ENCODE results near the gene UST.

The UST gene

GRCh38 chr6:148803979-148804378 lies 57.1 kb downstream of the UST start:
- DNase-seq (ENCODE audit: low read depth): no peak

DNA sequence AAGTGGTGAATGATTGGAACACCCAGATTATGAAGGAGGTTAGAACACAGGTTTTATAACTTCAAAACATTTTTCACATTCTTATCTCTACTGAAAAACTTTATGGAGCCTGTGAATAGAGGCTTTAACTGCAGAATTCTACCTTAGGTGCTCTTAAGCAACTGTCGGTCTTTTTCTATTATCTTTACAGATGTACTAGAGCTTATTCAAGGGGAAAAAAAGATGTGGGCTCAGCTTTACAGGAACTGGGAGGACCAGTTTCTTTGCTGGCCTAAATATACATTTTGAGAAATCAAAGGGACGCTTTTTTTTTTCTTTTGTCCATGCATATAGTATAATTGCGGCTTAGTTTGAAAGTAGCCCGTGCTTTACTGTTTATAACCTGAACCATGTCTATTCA lies 58.9 kb downstream of the UST start:
- DNase-seq (ENCODE audit: low read depth): no peak

- DNase-seq (ENCODE audit: low read depth): no peak
Measured at GRCh38 chr6:148807784-148808183, 61.0 kb downstream of the UST start.

GRCh38 chr6:148808786-148809304 lies 62.0 kb downstream of the UST start:
- no peak for DNase-seq (ENCODE audit: low read depth)

DNA sequence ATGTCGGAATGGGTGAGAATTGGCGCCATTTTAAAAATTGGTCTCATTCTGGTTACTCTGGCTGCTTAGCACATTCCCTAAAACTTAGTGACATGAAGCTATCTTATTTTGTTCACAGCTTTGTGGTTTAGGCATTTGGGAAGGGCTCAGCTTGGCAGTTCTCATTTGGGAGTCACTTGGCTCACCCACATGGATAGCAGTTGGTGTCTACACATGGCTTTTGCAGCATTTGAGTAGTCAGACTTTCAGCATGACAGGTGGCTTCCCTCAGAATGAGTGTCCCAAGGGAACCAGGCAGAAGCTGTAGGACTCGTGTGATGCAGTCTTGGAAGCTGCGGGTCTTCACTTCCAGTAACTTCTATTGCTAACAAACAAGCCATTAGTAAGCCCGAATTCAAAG lies 64.6 kb downstream of the UST start:
- no peak for DNase-seq (ENCODE audit: low read depth)

GRCh38 chr6:148814082-148814790 lies 67.4 kb downstream of the UST start:
- DNase-seq (ENCODE audit: low read depth): no peak

DNA sequence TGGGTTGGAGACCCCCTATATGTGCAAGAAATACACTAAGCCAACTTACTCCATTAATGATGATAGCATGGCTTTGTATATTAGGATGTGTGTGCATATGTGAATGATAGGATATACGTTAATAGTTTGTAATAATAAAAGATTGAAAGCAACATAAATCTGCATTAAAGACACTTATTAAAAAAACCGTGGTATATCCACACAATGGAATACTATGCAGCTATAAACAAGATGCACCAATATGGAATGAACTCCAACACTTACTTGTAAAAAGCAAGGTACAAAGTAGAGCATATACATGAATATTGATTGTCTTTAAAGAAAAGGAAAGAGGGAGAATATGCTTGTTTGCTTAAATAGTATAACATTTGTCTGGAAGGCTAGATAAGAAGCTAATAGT lies 68.0 kb downstream of the UST start:
- DNase-seq (ENCODE audit: low read depth): no peak

- no peak for DNase-seq (ENCODE audit: low read depth)
Measured at GRCh38 chr6:148816117-148816516, 69.3 kb downstream of the UST start.

DNA sequence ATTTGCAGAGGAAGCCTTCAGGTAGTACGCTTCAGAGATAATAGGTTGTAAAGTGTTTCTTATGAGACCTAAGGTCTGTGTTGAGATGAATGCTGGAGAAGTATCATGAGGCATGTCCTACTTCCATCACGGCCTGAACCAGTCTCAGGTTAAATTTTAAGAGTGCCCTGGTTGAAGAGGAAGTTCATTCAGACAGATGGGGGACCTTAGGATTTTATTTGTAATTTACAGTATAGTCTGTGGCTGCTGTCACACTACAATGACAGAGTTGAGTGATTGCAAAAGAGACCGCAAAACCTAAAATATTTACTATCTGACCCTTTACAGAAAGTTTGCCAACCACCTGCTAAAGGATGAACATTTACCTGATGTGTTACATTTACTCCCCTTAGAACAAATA lies 70.9 kb downstream of the UST start:
- no peak for DNase-seq (ENCODE audit: low read depth)

DNA sequence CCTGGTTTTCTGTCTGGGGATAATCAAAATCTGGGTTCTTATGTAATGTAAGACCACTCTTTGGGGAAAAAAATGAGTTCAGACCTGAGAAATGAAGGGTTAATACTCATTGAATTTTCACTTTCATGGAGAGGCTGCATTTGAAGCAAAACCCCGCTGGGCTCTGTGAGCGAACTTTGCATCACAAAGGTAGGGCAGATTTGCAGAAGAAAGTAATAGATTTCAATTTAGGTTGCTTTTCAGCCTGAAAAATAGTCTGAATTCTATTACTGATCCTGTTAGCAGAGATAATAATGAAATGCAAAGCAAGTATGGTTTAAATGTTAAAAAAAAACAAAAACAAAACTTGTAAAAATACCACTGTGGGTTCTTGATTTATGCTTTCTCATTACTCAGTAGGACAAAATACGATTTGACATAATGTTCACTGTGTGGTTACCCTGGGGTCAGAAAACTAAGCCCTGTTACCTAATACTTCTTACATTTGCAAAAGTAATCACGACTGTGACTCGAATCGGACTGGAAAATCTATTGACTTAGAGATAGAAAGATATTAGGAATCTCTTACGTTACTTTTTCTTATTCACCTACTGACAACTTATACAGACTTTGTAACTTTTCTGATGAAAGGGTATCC lies 72.2 kb downstream of the UST start:
- no peak for DNase-seq (ENCODE audit: low read depth)

DNA sequence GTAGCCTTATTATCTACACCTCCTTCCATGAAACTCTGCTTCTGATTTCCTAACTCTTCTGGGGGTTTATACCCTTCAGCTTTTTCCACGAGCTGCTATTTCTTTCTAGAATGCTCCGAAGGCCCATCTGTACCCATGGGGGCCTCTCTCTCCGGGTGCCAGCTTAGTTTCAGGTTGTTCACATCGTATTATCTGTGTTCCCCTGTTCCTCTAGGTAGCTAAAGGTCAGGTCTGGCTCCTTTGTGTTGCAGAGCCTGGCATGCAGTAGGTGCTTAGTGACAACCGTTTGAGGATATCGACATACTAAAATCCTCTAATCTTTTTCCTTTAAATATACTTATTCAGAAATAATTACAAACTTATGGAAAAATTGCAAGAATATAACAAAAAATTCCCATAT lies 73.0 kb downstream of the UST start:
- DNase-seq (ENCODE audit: low read depth): no peak

GRCh38 chr6:148822819-148823218 lies 76.0 kb downstream of the UST start:
- DNase-seq (ENCODE audit: low read depth): no peak

DNA sequence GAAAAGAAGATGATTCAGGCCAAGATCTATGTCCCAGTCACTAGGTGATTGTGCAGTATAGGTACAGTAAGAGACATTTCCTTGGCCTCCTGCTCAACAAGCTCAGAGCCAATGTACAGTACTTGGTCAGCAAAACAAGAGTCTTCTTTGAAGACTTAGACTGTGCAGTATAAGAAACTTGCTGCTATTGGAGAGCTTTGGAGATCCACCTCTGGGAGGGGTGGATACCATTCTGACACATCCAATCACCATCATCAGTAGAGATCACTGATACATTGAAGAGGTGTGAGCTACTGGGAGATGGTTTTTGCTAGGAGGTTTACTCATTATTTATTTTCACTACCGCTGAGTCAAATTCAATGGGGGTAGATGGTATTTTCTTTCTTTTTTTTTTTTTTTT lies 77.5 kb downstream of the UST start:
- no peak for DNase-seq (ENCODE audit: low read depth)

- no peak for DNase-seq (ENCODE audit: low read depth)
Measured at GRCh38 chr6:148824960-148825359, 78.1 kb downstream of the UST start.

DNA sequence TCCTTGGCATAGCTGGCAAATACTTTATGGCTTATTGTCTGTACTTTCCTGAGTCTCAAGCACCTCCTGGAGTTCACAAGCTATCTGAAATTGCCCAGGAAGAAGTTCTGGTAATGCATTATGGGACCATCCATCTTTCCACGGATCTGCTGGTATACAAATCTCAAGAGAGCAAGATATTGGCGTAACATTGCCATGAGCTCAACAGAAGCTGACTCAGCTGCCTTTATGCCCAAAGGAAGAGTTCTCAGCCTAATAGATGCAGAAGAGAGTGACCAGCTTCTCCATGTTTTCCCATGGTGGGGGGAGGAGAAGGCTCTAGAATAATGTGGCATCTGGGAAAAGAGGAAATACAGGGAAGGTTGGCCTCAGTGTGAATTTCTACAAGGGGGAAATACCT lies 78.7 kb downstream of the UST start:
- DNase-seq (ENCODE audit: low read depth): no peak

- no peak for DNase-seq (ENCODE audit: low read depth)
Measured at GRCh38 chr6:148827416-148828045, 80.7 kb downstream of the UST start.

- no peak for DNase-seq (ENCODE audit: low read depth)
Measured at GRCh38 chr6:148828047-148828446, 81.2 kb downstream of the UST start.

GRCh38 chr6:148829415-148830101 lies 82.7 kb downstream of the UST start:
- DNase-seq (ENCODE audit: low read depth): no peak

GRCh38 chr6:148830614-148831013 lies 83.8 kb downstream of the UST start:
- DNase-seq (ENCODE audit: low read depth): no peak

DNA sequence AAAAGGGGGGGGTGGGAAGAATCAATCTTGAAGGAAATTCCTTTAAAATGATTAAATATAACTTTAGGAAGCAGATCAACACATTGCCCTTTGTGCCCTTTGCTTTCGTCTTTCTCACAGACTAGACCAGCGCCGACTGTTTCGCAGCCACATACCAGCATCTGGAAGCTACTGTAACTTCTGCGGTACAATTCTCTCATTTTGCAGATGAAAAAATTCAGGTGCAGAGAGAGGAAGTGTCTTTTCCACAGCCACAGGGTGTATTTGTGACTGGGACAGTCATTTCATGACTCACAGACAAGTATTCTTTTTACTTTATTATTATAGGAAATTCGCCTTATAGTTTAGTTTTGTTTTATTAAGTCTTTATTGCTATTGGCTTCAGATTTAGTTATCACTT lies 84.2 kb downstream of the UST start:
- DNase-seq (ENCODE audit: low read depth): no peak

GRCh38 chr6:148831531-148831930 lies 84.7 kb downstream of the UST start:
- DNase-seq (ENCODE audit: low read depth): no peak

- DNase-seq (ENCODE audit: low read depth): no peak
Measured at GRCh38 chr6:148835920-148836441, 89.2 kb downstream of the UST start.

- DNase-seq (ENCODE audit: low read depth): no peak
Measured at GRCh38 chr6:148836751-148837150, 89.9 kb downstream of the UST start.

Measured in stimulated activated CD8-positive, alpha-beta memory T cell treated with anti-CD3 and anti-CD28 coated beads, Interleukin-15, amount 100 ng/mL, for 1 hour (primary cell).